Left lung (tissue), 10 donors: Measurements from ENCODE around the gene CEP162. TPM values are rescaled to one million over a fixed set of nuclear protein-coding genes. Genes with fewer than 3 reads are reported as not detected.
"Not testable (repeated sequence)": the region's sequence is repeated elsewhere in the genome, so short reads cannot be mapped to it uniquely, and the experiment has no call there.

Experiments used
- ATAC-seq: fragments of 200-7000 bp; cut with Tn5 transposase; one replicate; pipeline ENCODE4 v1.9.1; 2020; ENCODE audit warnings: moderate library complexity
- DNase-seq, 4 donors: peaks; one replicate each; pipeline ENCODE4 v3.0.0-alpha.2; 2013 to 2020
- H3K27ac ChIP-seq, 2 donors: fragments of 200-600 bp; sonication (generic) in 1 of 2; one replicate each; pipeline versions ENCODE4 v1.5.0 to v1.8.0; 2020 to 2021
- H3K27me3 ChIP-seq, 2 donors: fragments of 200-600 bp; sonication (generic) in 1 of 2; one replicate each; pipeline versions ENCODE4 v1.5.0 to v1.8.0; 2020 to 2021
- H3K36me3 ChIP-seq, 2 donors: fragments of 200-600 bp; sonication (generic) in 1 of 2; one replicate each; pipeline versions ENCODE4 v1.5.0 to v1.8.0; 2020 to 2021
- H3K4me1 ChIP-seq, 2 donors: fragments of 200-600 bp; one replicate each; pipeline ENCODE4 v1.8.0; 2021
- H3K4me3 ChIP-seq, 2 donors: fragments of 200-600 bp; sonication (generic) in 1 of 2; one replicate each; pipeline versions ENCODE4 v1.5.0 to v1.8.0; 2020 to 2021; ENCODE audit warnings: mild to moderate bottlenecking in 1 of 2
- H3K9me3 ChIP-seq, 2 donors: fragments of 200-600 bp; sonication (generic) in 1 of 2; one replicate each; pipeline versions ENCODE4 v1.5.0 to v1.8.0; 2020 to 2021
- intact Hi-C, 2 donors: fragments of 100-400 bp; cut with DNase I; formaldehyde crosslinking; loops; one replicate each; pipeline versions ENCODE4 v1.11.2 to v1.14.2; 2022
- polyA plus RNA-seq, 6 donors: library from polyadenylated mRNA; unstranded; fragments of 120-200 nt; gene quantifications; one replicate each; pipeline ENCODE4 v1.2.1, GENCODE V29; 2013; ENCODE audit not compliant: insufficient read length in 6 of 6
- total RNA-seq, 2 donors: library from RNA; stranded (reverse); fragmentation: NEBNext Ultra II Directional; extraction: Animal tissue kit (Norgen Biotek cat#: 25700); gene quantifications; one replicate each; pipeline ENCODE4 v1.2.1, GENCODE V29; 2021
- TF ChIP-seq, protein P1 (sequence below), 2 donors: fragments of 200-600 bp; sonication (generic) in 1 of 2; IDR thresholded peaks; one replicate each; pipeline versions ENCODE4 v1.5.0 to v1.8.0; 2021; ENCODE audit warnings: antibody characterized with exemption in 2 of 2
- donor health status: DM: no; HTN: yes; CAD: no.
- donor health status: DM: no; HTN: no; CAD: no.

CEP162 gene
- total and polyA plus RNA-seq, 8 donors: 9.7 to 26.4 (median 19.3) TPM

DNA sequence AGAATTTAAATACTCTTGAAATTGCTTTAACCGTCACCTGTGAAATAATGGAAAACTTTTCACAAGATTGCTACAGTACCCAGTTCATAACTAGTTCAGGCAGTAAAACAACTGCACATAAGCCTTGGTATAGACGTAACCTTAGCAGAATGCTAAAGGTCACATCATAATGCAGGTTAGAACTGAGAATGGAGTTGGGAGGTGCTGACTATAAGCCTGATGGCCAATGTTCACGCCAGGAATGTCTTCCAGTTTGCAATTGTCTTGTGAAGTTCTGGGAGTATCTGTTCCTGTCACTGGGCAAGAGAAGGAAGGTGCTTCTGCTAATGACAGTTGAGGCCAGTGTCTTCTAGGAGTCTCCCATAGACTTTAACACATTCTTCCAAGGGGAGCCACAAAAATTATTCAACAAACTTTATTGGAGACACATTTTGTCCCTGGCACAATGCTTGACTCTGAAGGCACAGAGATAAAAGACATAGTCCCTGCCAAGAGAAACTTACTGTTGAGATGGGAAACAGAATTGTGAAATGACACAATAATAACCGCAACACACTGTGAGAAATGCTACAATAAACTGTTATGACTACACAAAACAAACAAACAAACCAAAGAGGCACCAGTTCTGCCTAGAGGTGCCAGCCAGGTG lies 24.6 kb upstream of the CEP162 start:
- intact Hi-C loops: no loop called here
- no peaks in the 10 kb centered on the region for H3K9me3 ChIP-seq
- no peaks in the 10 kb centered on the region for H3K4me1 ChIP-seq
- DNase-seq (no peak), ATAC-seq (no peak)
- no peaks in the 10 kb centered on the region for H3K36me3 ChIP-seq
- H3K4me3 ChIP-seq: no peak overlapping the region
- TF ChIP-seq, protein P1, sequence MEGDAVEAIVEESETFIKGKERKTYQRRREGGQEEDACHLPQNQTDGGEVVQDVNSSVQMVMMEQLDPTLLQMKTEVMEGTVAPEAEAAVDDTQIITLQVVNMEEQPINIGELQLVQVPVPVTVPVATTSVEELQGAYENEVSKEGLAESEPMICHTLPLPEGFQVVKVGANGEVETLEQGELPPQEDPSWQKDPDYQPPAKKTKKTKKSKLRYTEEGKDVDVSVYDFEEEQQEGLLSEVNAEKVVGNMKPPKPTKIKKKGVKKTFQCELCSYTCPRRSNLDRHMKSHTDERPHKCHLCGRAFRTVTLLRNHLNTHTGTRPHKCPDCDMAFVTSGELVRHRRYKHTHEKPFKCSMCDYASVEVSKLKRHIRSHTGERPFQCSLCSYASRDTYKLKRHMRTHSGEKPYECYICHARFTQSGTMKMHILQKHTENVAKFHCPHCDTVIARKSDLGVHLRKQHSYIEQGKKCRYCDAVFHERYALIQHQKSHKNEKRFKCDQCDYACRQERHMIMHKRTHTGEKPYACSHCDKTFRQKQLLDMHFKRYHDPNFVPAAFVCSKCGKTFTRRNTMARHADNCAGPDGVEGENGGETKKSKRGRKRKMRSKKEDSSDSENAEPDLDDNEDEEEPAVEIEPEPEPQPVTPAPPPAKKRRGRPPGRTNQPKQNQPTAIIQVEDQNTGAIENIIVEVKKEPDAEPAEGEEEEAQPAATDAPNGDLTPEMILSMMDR (IDR thresholded peaks at IDR 0.05): no peak
- H3K27ac ChIP-seq: no peak overlapping the region
- H3K27me3 ChIP-seq: peaks cover 0 to 11% of the 10 kb centered on the region in 2 donors

GRCh38 chr6:84249724-84250123 lies 22.3 kb upstream of the CEP162 start:
- intact Hi-C loops: no loop called here
- TF ChIP-seq, protein P1 (IDR thresholded peaks at IDR 0.05): no peak
- DNase-seq (no peak), ATAC-seq (no peak)
- Histone ChIP-seq H3K27me3 (peaks cover 0 to 11% of the 10 kb centered on the region in 2 donors), H3K27ac (no peak overlapping the region), H3K4me1 (no peaks in the 10 kb centered on the region), H3K4me3 (no peak overlapping the region), H3K36me3 (no peaks in the 10 kb centered on the region), H3K9me3 (no peaks in the 10 kb centered on the region)

- H3K27me3 ChIP-seq, H3K36me3 ChIP-seq, intact Hi-C loops, H3K4me3 ChIP-seq, H3K4me1 ChIP-seq, H3K9me3 ChIP-seq, H3K27ac ChIP-seq, ATAC-seq: not testable (repeated sequence)
- DNase-seq: peak in 1 of 4 donors; percentile 71
Measured at GRCh38 chr6:84244416-84245081, 17.1 kb upstream of the CEP162 start.

GRCh38 chr6:84243240-84243639 lies 15.8 kb upstream of the CEP162 start:
- DNase-seq: no peak
- no peak overlapping the region for H3K27ac ChIP-seq
- no peaks in the 10 kb centered on the region for H3K27me3 ChIP-seq
- no peak overlapping the region for H3K4me3 ChIP-seq
- no peaks in the 10 kb centered on the region for H3K36me3 ChIP-seq
- TF ChIP-seq, protein P1 (IDR thresholded peaks at IDR 0.05): no peak
- no peaks in the 10 kb centered on the region for H3K4me1 ChIP-seq
- ATAC-seq: no peak
- intact Hi-C loops: no loop called here
- H3K9me3 ChIP-seq: no peaks in the 10 kb centered on the region

GRCh38 chr6:84242265-84242664 lies 14.8 kb upstream of the CEP162 start:
- H3K4me1 ChIP-seq: no peaks in the 10 kb centered on the region
- no peaks in the 10 kb centered on the region for H3K27me3 ChIP-seq
- H3K9me3 ChIP-seq: no peaks in the 10 kb centered on the region
- H3K27ac ChIP-seq: no peak overlapping the region
- no peaks in the 10 kb centered on the region for H3K36me3 ChIP-seq
- ATAC-seq (no peak), DNase-seq (no peak)
- intact Hi-C loops: no loop called here
- TF ChIP-seq, protein P1 (IDR thresholded peaks at IDR 0.05): no peak
- H3K4me3 ChIP-seq: no peak overlapping the region
